ES-I3 (cell line): ENCODE results near the gene FGD3.
"Not testable (repeated sequence)": the region's sequence is repeated elsewhere in the genome, so short reads cannot be mapped to it uniquely, and the experiment has no call there.

Source experiments
- H3K36me3 ChIP-seq: 2 replicates; pipeline ENCODE4 v1.6.1; 2013; ENCODE audit warnings: mild to moderate bottlenecking, low read length, control low read depth, moderate library complexity; ENCODE audit not compliant: insufficient read depth
- H3K4me1 ChIP-seq: 2 replicates; pipeline ENCODE4 v1.6.1; 2013; ENCODE audit warnings: mild to moderate bottlenecking, control low read depth, low read length; ENCODE audit not compliant: insufficient read depth
- H3K9ac ChIP-seq: 2 replicates; pipeline ENCODE4 v1.6.1; 2013; ENCODE audit warnings: low read depth, mild to moderate bottlenecking, low read length, moderate library complexity
- H3K9me3 ChIP-seq: 2 replicates; pipeline ENCODE4 v1.6.1; 2013; ENCODE audit warnings: mild to moderate bottlenecking, low read length, moderate library complexity; ENCODE audit not compliant: control insufficient read depth, insufficient read depth

Gene FGD3

GRCh38 chr9:92947268-92948037 lies at the start of gene FGD3:
Gene FGD3, plus strand, starts transcription at chr9:92947523. Its CDS starts 28,734 bp downstream, at chr9:92976257.
- Histone ChIP-seq H3K9me3 (0 out of 2 replicates have a peak, but pooled peaks cover 3% of the 10 kb centered on the region), H3K36me3 (no peaks in the 10 kb centered on the region), H3K9ac (peak within 1 kb of the TSS; percentile 64), H3K4me1 (no peaks in the 10 kb centered on the region)

GRCh38 chr9:92905137-92905536 lies 42.2 kb upstream of the FGD3 start:
- not testable (repeated sequence) for H3K9ac ChIP-seq, H3K9me3 ChIP-seq, H3K36me3 ChIP-seq, H3K4me1 ChIP-seq

- H3K9ac ChIP-seq: no peak overlapping the region
- no peaks in the 10 kb centered on the region for H3K36me3 ChIP-seq
- H3K4me1 ChIP-seq: no peaks in the 10 kb centered on the region; the same call in 1 of the 2 replicates
- no peaks in the 10 kb centered on the region for H3K9me3 ChIP-seq
These were observed 35.5 kb upstream of the FGD3 start for GRCh38 chr9:92911511-92912475.

GRCh38 chr9:92917176-92917800 lies 30.0 kb upstream of the FGD3 start:
- no peak overlapping the region for H3K9ac ChIP-seq
- H3K9me3 ChIP-seq: no peaks in the 10 kb centered on the region
- H3K4me1 ChIP-seq: no peaks in the 10 kb centered on the region; the same call in 1 of the 2 replicates
- no peaks in the 10 kb centered on the region for H3K36me3 ChIP-seq

GRCh38 chr9:92920437-92920836 lies 26.9 kb upstream of the FGD3 start:
- Histone ChIP-seq H3K9me3 (no peaks in the 10 kb centered on the region), H3K9ac (no peak overlapping the region), H3K36me3 (no peaks in the 10 kb centered on the region), H3K4me1 (no peaks in the 10 kb centered on the region)

GRCh38 chr9:92931606-92932005 lies 15.7 kb upstream of the FGD3 start:
- no peak overlapping the region for H3K9ac ChIP-seq
- no peaks in the 10 kb centered on the region for H3K9me3 ChIP-seq
- no peaks in the 10 kb centered on the region for H3K36me3 ChIP-seq
- no peaks in the 10 kb centered on the region for H3K4me1 ChIP-seq

GRCh38 chr9:92934321-92934720 lies 13.0 kb upstream of the FGD3 start:
- Histone ChIP-seq H3K9me3 (no peaks in the 10 kb centered on the region), H3K36me3 (no peaks in the 10 kb centered on the region), H3K4me1 (no peaks in the 10 kb centered on the region), H3K9ac (no peak overlapping the region)

- Histone ChIP-seq H3K4me1 (no peaks in the 10 kb centered on the region), H3K9me3 (no peaks in the 10 kb centered on the region), H3K36me3 (no peaks in the 10 kb centered on the region), H3K9ac (no peak overlapping the region)
These were observed 9.3 kb upstream of the FGD3 start for GRCh38 chr9:92938025-92938424.

- Histone ChIP-seq H3K9me3 (0 out of 2 replicates have a peak, but pooled peaks cover 3% of the 10 kb centered on the region), H3K9ac (no peak overlapping the region), H3K36me3 (no peaks in the 10 kb centered on the region), H3K4me1 (no peaks in the 10 kb centered on the region)
These were observed 5.5 kb upstream of the FGD3 start for GRCh38 chr9:92941861-92942260.

- H3K9ac ChIP-seq: no peak overlapping the region
- no peaks in the 10 kb centered on the region for H3K36me3 ChIP-seq
- no peaks in the 10 kb centered on the region for H3K4me1 ChIP-seq
- H3K9me3 ChIP-seq: 0 out of 2 replicates have a peak, but pooled peaks cover 3% of the 10 kb centered on the region
These were observed 4.4 kb upstream of the FGD3 start for GRCh38 chr9:92942688-92943616.

GRCh38 chr9:92944921-92945320 lies 2.4 kb upstream of the FGD3 start:
- Histone ChIP-seq H3K9ac (no peak overlapping the region), H3K36me3 (no peaks in the 10 kb centered on the region), H3K4me1 (no peaks in the 10 kb centered on the region)

GRCh38 chr9:92945796-92946195 lies 1.5 kb upstream of the FGD3 start:
- H3K4me1 ChIP-seq: no peaks in the 10 kb centered on the region
- no peak overlapping the region for H3K9ac ChIP-seq
- 0 out of 2 replicates have a peak, but pooled peaks cover 3% of the 10 kb centered on the region for H3K9me3 ChIP-seq
- no peaks in the 10 kb centered on the region for H3K36me3 ChIP-seq

More at GRCh38 chr9:92944921-92945320, 2.4 kb upstream of the FGD3 start:
- 0 out of 2 replicates have a peak, but pooled peaks cover 3% of the 10 kb centered on the region for H3K9me3 ChIP-seq

GRCh38 chr9:92948038-92948534 lies 763 bp downstream of the FGD3 start:
- Histone ChIP-seq H3K36me3 (no peaks in the 10 kb centered on the region), H3K9ac (no peak overlapping the region), H3K4me1 (no peaks in the 10 kb centered on the region), H3K9me3 (0 out of 2 replicates have a peak, but pooled peaks cover 3% of the 10 kb centered on the region)
